Neural progenitor cell (in vitro differentiated cells): Measurements from ENCODE around the gene FAHD1. TPM values are rescaled to one million over a fixed set of nuclear protein-coding genes. Genes with fewer than 3 reads are reported as not detected.

Experiments
- DNase-seq: peaks from one replicate; pipeline ENCODE4 v3.0.0-alpha.2; 2016; ENCODE audit warnings: low spot score
- H2AFZ ChIP-seq: fragments of 200-600 bp; sonication (generic); replicated peaks from 2 replicates; pipeline ENCODE4 v1.6.1; 2016; ENCODE audit warnings: antibody characterized with exemption
- H3F3A ChIP-seq: fragments of 200-600 bp; sonication (generic); 2 replicates; pipeline ENCODE4 v1.6.1; 2016; ENCODE audit warnings: antibody characterized with exemption, low read depth
- H3K27ac ChIP-seq: fragments of 200-600 bp; sonication (generic); 2 replicates; pipeline ENCODE4 v1.5.1; 2016; ENCODE audit warnings: mild to moderate bottlenecking
- H3K27me3 ChIP-seq: fragments of 200-600 bp; sonication (generic); 2 replicates; pipeline ENCODE4 v1.6.1; 2016; ENCODE audit warnings: mild to moderate bottlenecking, moderate library complexity
- H3K36me3 ChIP-seq: fragments of 200-600 bp; sonication (generic); 2 replicates; pipeline ENCODE4 v1.5.1; 2016
- H3K4me1 ChIP-seq: fragments of 200-600 bp; sonication (generic); 2 replicates; pipeline ENCODE4 v1.6.1; 2016; ENCODE audit warnings: mixed run types
- H3K4me2 ChIP-seq: fragments of 200-600 bp; sonication (generic); 2 replicates; pipeline ENCODE4 v1.6.1; 2016
- H3K4me3 ChIP-seq: fragments of 200-600 bp; sonication (generic); 2 replicates; pipeline ENCODE4 v1.5.1; 2016
- H3K79me2 ChIP-seq: fragments of 200-600 bp; sonication (generic); 2 replicates; pipeline ENCODE4 v1.6.1; 2016; ENCODE audit warnings: low read depth
- H3K9ac ChIP-seq: fragments of 200-600 bp; sonication (generic); 2 replicates; pipeline ENCODE4 v1.6.1; 2016
- H3K9me3 ChIP-seq: fragments of 200-600 bp; sonication (generic); 2 replicates; pipeline ENCODE4 v1.5.1; 2016; ENCODE audit warnings: low read depth
- H4K20me1 ChIP-seq: fragments of 200-600 bp; sonication (generic); 2 replicates; pipeline ENCODE4 v1.6.1; 2016; ENCODE audit warnings: low read depth
- H3K27ac Mint-ChIP-seq: 3 replicates; pipeline ENCODE4 v1.8.0; 2021; ENCODE audit warnings: mixed read lengths
- H3K27me3 Mint-ChIP-seq: 2 replicates; pipeline ENCODE4 v1.8.0; 2022; ENCODE audit warnings: low read depth, mild to moderate bottlenecking, inconsistent platforms, moderate library complexity, mixed read lengths; ENCODE audit not compliant: insufficient read depth
- H3K36me3 Mint-ChIP-seq: 3 replicates; pipeline ENCODE4 v1.8.0; 2021; ENCODE audit warnings: mixed read lengths
- H3K4me1 Mint-ChIP-seq: 3 replicates; pipeline ENCODE4 v1.8.0; 2021; ENCODE audit warnings: mixed read lengths
- H3K4me3 Mint-ChIP-seq: 3 replicates; pipeline ENCODE4 v1.8.0; 2021; ENCODE audit warnings: mild to moderate bottlenecking, moderate library complexity, mixed read lengths
- H3K9me3 Mint-ChIP-seq: 3 replicates; pipeline ENCODE4 v1.8.0; 2020; ENCODE audit warnings: mixed read lengths
- CTCF ChIP-seq: fragments of 200-600 bp; sonication (generic); IDR thresholded peaks from 2 replicates; pipeline ENCODE4 v1.5.1; 2017; ENCODE audit warnings: antibody characterized with exemption, mild to moderate bottlenecking
- EZH2 ChIP-seq: fragments of 200-600 bp; sonication (generic); IDR thresholded peaks from 2 replicates; pipeline ENCODE4 v1.6.1; 2017; ENCODE audit warnings: antibody characterized with exemption, mild to moderate bottlenecking, moderate library complexity
- EZH2phosphoT487 ChIP-seq: fragments of 200-600 bp; sonication (generic); IDR thresholded peaks from 2 replicates; pipeline ENCODE4 v1.6.1; 2017; ENCODE audit warnings: antibody characterized with exemption
- total RNA-seq: library from RNA; depleted of rRNA; stranded (reverse); fragments of >200 nt; gene quantifications from 2 replicates; pipeline ENCODE4 v1.2.3, GENCODE V29; 2015; ENCODE audit warnings: low replicate concordance

Gene FAHD1
- total RNA-seq, 1 donor from 2014 or later, result 21.6 TPM

DNA sequence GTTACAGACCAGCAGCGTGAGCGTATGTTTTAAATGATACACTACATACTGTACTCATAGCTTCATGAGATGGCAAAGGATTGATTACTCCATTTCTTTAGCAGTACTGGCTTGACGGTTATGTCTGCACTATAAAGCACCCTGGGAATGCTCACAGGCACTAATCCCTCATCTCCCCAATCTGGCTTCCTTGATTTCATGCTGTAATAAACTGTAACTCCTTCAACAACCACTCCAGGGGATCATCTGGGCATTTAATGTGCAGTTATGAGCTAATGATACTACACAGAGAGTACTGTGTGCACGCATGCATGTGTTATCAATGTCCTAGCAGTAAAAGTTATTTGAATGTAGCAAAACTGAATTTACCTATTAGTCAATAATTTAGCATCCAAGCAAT is 24.8 kb downstream of the FAHD1 start:
- TF ChIP-seq EZH2 (no peak), CTCF (no peak), EZH2phosphoT487 (no peak)
- no peaks in the 10 kb centered on the region for H3K9me3 ChIP-seq
- Mint-ChIP-seq H3K36me3 (no peaks in the 10 kb centered on the region), H3K4me3 (no peak overlapping the region), H3K27me3 (peaks cover 11% of the 10 kb centered on the region), H3K9me3 (no peaks in the 10 kb centered on the region), H3K27ac (no peak overlapping the region), H3K4me1 (no peaks in the 10 kb centered on the region)
- no peaks in the 10 kb centered on the region for H3K4me1 ChIP-seq
- H3K4me2 ChIP-seq, result no peak overlapping the region
- H3K27me3 ChIP-seq, result peaks cover 77% of the 10 kb centered on the region
- H3K9ac ChIP-seq, result no peak overlapping the region
- H2AFZ ChIP-seq, result no peak overlapping the region
- no peaks in the 10 kb centered on the region for H3K79me2 ChIP-seq
- no peaks in the 10 kb centered on the region for H3F3A ChIP-seq
- H4K20me1 ChIP-seq, result no peaks in the 10 kb centered on the region
- no peak overlapping the region for H3K4me3 ChIP-seq
- no peak overlapping the region for H3K27ac ChIP-seq
- H3K36me3 ChIP-seq, result no peaks in the 10 kb centered on the region
- no peak for DNase-seq

GRCh38 chr16:1857433-1858097 is 30.6 kb downstream of the FAHD1 start:
- Histone ChIP-seq H3K27me3 (peaks cover 91% of the 10 kb centered on the region), H3K79me2 (no peaks in the 10 kb centered on the region), H3K4me2 (no peak overlapping the region), H3K9me3 (no peaks in the 10 kb centered on the region), H4K20me1 (no peaks in the 10 kb centered on the region), H3K36me3 (no peaks in the 10 kb centered on the region), H3K4me1 (no peaks in the 10 kb centered on the region), H3K9ac (no peak overlapping the region), H3K27ac (no peak overlapping the region), H3F3A (no peaks in the 10 kb centered on the region), H2AFZ (no peak overlapping the region), H3K4me3 (no peak overlapping the region)
- DNase-seq, result no peak
- no peak overlapping the region for H3K27ac Mint-ChIP-seq
- H3K36me3 Mint-ChIP-seq, result no peaks in the 10 kb centered on the region
- no peak for TF ChIP-seq EZH2phosphoT487
- TF ChIP-seq EZH2, result no peak
- TF ChIP-seq CTCF, result no peak
- peak overlapping the region; percentile 1 for H3K4me3 Mint-ChIP-seq
- H3K4me1 Mint-ChIP-seq, result peaks cover 8% of the 10 kb centered on the region
- H3K27me3 Mint-ChIP-seq, result peaks cover 31% of the 10 kb centered on the region
- H3K9me3 Mint-ChIP-seq, result no peaks in the 10 kb centered on the region

- DNase-seq, result no peak
Measured at GRCh38 chr16:1858189-1858865, 31.3 kb downstream of the FAHD1 start.

More at GRCh38 chr16:1858189-1858865, 31.3 kb downstream of the FAHD1 start:
- H3K79me2 ChIP-seq, result no peaks in the 10 kb centered on the region
- no peak overlapping the region for H3K27ac ChIP-seq
- TF ChIP-seq EZH2 (no peak), CTCF (no peak), EZH2phosphoT487 (no peak)
- H3K9me3 ChIP-seq, result no peaks in the 10 kb centered on the region
- peaks cover 84% of the 10 kb centered on the region for H3K27me3 ChIP-seq
- Mint-ChIP-seq H3K4me3 (no peak overlapping the region), H3K27ac (no peak overlapping the region), H3K4me1 (peaks cover 8% of the 10 kb centered on the region), H3K36me3 (no peaks in the 10 kb centered on the region), H3K27me3 (peaks cover 31% of the 10 kb centered on the region), H3K9me3 (no peaks in the 10 kb centered on the region)
- no peak overlapping the region for H2AFZ ChIP-seq
- no peaks in the 10 kb centered on the region for H3F3A ChIP-seq
- no peak overlapping the region for H3K9ac ChIP-seq
- H3K36me3 ChIP-seq, result no peaks in the 10 kb centered on the region
- H4K20me1 ChIP-seq, result no peaks in the 10 kb centered on the region
- H3K4me3 ChIP-seq, result no peak overlapping the region
- H3K4me1 ChIP-seq, result no peaks in the 10 kb centered on the region
- H3K4me2 ChIP-seq, result no peak overlapping the region
